ENCODE measurements around the gene CDC37. TPM values are rescaled to one million over a fixed set of nuclear protein-coding genes. Genes with fewer than 3 reads are reported as not detected.

CDC37 gene
- total RNA-seq, 1 experiment from 2014 or later, result 154 TPM

GRCh38 chr19:10395003-10395402 lies 8.3 kb downstream of the CDC37 start:
- Mint-ChIP-seq H3K27me3 (ENCODE audit: insufficient read depth, unreplicated experiment) (no peaks in the 10 kb centered on the region), H3K36me3 (ENCODE audit: insufficient read depth, unreplicated experiment) (peaks cover 62% of the 10 kb centered on the region), H3K27ac (ENCODE audit: unreplicated experiment) (no peak overlapping the region), H3K4me1 (ENCODE audit: low read depth, unreplicated experiment) (no peaks in the 10 kb centered on the region), H3K9me3 (ENCODE audit: unreplicated experiment) (no peaks in the 10 kb centered on the region), H3K4me3 (ENCODE audit: unreplicated experiment) (no peak overlapping the region)
- Histone ChIP-seq H3K36me3 (ENCODE audit: control insufficient read depth, insufficient read depth, low read length) (peaks cover 3% of the 10 kb centered on the region), H3K9me3 (no peaks in the 10 kb centered on the region), H3K27me3 (replicated peaks; ENCODE audit: control insufficient read depth, insufficient read depth, low read length) (no peaks in the 10 kb centered on the region), H3K4me3 (ENCODE audit: low read depth, low read length) (no peak overlapping the region), H3K4me1 (no peaks in the 10 kb centered on the region)
- intact Hi-C loops (cut with micrococcal nuclease; ENCODE audit: unreplicated experiment), result no loop called here
- POLR2A ChIA-PET, result no interaction called here
- CTCF ChIA-PET, result no interaction called here
- DNase-seq, result no peak
- no TSS peak for BruUV-seq (replicated peaks)
- TF ChIP-seq, protein P1, sequence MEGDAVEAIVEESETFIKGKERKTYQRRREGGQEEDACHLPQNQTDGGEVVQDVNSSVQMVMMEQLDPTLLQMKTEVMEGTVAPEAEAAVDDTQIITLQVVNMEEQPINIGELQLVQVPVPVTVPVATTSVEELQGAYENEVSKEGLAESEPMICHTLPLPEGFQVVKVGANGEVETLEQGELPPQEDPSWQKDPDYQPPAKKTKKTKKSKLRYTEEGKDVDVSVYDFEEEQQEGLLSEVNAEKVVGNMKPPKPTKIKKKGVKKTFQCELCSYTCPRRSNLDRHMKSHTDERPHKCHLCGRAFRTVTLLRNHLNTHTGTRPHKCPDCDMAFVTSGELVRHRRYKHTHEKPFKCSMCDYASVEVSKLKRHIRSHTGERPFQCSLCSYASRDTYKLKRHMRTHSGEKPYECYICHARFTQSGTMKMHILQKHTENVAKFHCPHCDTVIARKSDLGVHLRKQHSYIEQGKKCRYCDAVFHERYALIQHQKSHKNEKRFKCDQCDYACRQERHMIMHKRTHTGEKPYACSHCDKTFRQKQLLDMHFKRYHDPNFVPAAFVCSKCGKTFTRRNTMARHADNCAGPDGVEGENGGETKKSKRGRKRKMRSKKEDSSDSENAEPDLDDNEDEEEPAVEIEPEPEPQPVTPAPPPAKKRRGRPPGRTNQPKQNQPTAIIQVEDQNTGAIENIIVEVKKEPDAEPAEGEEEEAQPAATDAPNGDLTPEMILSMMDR (IDR thresholded peaks at IDR 0.05; ENCODE audit: insufficient read depth in 1 of 2, low read depth in 1 of 2, low read length in 1 of 2, severe bottlenecking in 1 of 2, unreplicated experiment in 1 of 2), result no peak

- Mint-ChIP-seq H3K27me3 (ENCODE audit: insufficient read depth, unreplicated experiment) (no peaks in the 10 kb centered on the region), H3K27ac (ENCODE audit: unreplicated experiment) (no peak overlapping the region), H3K4me3 (ENCODE audit: unreplicated experiment) (no peak overlapping the region), H3K9me3 (ENCODE audit: unreplicated experiment) (no peaks in the 10 kb centered on the region), H3K36me3 (ENCODE audit: insufficient read depth, unreplicated experiment) (peaks cover 62% of the 10 kb centered on the region), H3K4me1 (ENCODE audit: low read depth, unreplicated experiment) (no peaks in the 10 kb centered on the region)
- Histone ChIP-seq H3K9me3 (no peaks in the 10 kb centered on the region), H3K4me3 (ENCODE audit: low read depth, low read length) (no peak overlapping the region), H3K27me3 (replicated peaks; ENCODE audit: control insufficient read depth, insufficient read depth, low read length) (no peaks in the 10 kb centered on the region), H3K36me3 (ENCODE audit: control insufficient read depth, insufficient read depth, low read length) (peaks cover 2% of the 10 kb centered on the region; the same call in 1 of the 2 replicates), H3K4me1 (no peaks in the 10 kb centered on the region)
- TF ChIP-seq, protein P1 (IDR thresholded peaks at IDR 0.05; ENCODE audit: insufficient read depth in 1 of 2, low read depth in 1 of 2, low read length in 1 of 2, severe bottlenecking in 1 of 2, unreplicated experiment in 1 of 2), result no peak
- POLR2A ChIA-PET, result no interaction called here
- intact Hi-C loops (cut with micrococcal nuclease; ENCODE audit: unreplicated experiment), result loop anchor here (5.0 kb wide), 1 partner anchor 461 kb away; no protein-coding TSS in a partner anchor
- no TSS peak for BruUV-seq (replicated peaks)
- DNase-seq, result no peak
- CTCF ChIA-PET, result no interaction called here
Observed at GRCh38 chr19:10393137-10393536, 10.2 kb downstream of the CDC37 start.

GRCh38 chr19:10392120-10392519 lies 11.2 kb downstream of the CDC37 start:
- ChIA-PET CTCF (interaction anchor here (0.7 kb wide), 1 partner anchor 272 kb away, joined by 3 read pairs; no protein-coding TSS in a partner anchor), POLR2A (no interaction called here)
- no peak overlapping the region for H3K4me3 Mint-ChIP-seq (ENCODE audit: unreplicated experiment)

More at GRCh38 chr19:10392120-10392519, 11.2 kb downstream of the CDC37 start:
- Histone ChIP-seq H3K36me3 (ENCODE audit: control insufficient read depth, insufficient read depth, low read length) (peaks cover 2% of the 10 kb centered on the region; the same call in 1 of the 2 replicates), H3K4me1 (no peaks in the 10 kb centered on the region), H3K9me3 (no peaks in the 10 kb centered on the region), H3K4me3 (ENCODE audit: low read depth, low read length) (no peak overlapping the region), H3K27me3 (replicated peaks; ENCODE audit: control insufficient read depth, insufficient read depth, low read length) (no peaks in the 10 kb centered on the region)
- intact Hi-C loops (cut with micrococcal nuclease; ENCODE audit: unreplicated experiment), result loop anchor here (5.0 kb wide), 1 partner anchor 460 kb away; no protein-coding TSS in a partner anchor
- H3K27me3 Mint-ChIP-seq (ENCODE audit: insufficient read depth, unreplicated experiment), result no peaks in the 10 kb centered on the region
- no peaks in the 10 kb centered on the region for H3K9me3 Mint-ChIP-seq (ENCODE audit: unreplicated experiment)
- DNase-seq, result no peak
- BruUV-seq (replicated peaks), result no TSS peak
- H3K4me1 Mint-ChIP-seq (ENCODE audit: low read depth, unreplicated experiment), result no peaks in the 10 kb centered on the region
- H3K36me3 Mint-ChIP-seq (ENCODE audit: insufficient read depth, unreplicated experiment), result peaks cover 52% of the 10 kb centered on the region
- H3K27ac Mint-ChIP-seq (ENCODE audit: unreplicated experiment), result no peak overlapping the region
- TF ChIP-seq, protein P1 (IDR thresholded peaks at IDR 0.05; ENCODE audit: insufficient read depth in 1 of 2, low read depth in 1 of 2, low read length in 1 of 2, severe bottlenecking in 1 of 2, unreplicated experiment in 1 of 2), result no peak
